ENCODE data around the gene FOXF1.

Gene FOXF1

DNA sequence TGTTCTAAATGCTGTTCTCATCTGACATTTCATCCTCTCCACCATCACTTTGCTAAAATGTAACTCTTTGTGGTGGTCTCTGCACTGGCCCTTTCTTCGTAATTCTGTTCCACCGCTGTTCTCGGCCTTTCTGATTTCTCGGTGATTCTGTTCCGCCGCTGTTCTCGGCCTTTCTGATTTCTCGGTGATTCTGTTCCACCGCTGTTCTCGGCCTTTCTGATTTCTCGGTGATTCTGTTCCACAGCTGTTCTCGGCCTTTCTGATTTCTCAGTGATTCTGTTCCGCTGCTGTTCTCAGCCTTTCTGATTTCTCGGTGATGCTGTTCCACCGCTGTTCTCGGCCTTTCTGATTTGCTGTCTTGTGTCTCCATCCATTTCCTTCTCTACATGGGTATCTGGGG, 12.3 kb downstream of the FOXF1 start:
- TF ChIP-seq, protein P1, sequence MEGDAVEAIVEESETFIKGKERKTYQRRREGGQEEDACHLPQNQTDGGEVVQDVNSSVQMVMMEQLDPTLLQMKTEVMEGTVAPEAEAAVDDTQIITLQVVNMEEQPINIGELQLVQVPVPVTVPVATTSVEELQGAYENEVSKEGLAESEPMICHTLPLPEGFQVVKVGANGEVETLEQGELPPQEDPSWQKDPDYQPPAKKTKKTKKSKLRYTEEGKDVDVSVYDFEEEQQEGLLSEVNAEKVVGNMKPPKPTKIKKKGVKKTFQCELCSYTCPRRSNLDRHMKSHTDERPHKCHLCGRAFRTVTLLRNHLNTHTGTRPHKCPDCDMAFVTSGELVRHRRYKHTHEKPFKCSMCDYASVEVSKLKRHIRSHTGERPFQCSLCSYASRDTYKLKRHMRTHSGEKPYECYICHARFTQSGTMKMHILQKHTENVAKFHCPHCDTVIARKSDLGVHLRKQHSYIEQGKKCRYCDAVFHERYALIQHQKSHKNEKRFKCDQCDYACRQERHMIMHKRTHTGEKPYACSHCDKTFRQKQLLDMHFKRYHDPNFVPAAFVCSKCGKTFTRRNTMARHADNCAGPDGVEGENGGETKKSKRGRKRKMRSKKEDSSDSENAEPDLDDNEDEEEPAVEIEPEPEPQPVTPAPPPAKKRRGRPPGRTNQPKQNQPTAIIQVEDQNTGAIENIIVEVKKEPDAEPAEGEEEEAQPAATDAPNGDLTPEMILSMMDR (IDR thresholded peaks at IDR 0.05; ENCODE audit: control insufficient read depth, extremely low read depth, insufficient read depth), result no peak

DNA sequence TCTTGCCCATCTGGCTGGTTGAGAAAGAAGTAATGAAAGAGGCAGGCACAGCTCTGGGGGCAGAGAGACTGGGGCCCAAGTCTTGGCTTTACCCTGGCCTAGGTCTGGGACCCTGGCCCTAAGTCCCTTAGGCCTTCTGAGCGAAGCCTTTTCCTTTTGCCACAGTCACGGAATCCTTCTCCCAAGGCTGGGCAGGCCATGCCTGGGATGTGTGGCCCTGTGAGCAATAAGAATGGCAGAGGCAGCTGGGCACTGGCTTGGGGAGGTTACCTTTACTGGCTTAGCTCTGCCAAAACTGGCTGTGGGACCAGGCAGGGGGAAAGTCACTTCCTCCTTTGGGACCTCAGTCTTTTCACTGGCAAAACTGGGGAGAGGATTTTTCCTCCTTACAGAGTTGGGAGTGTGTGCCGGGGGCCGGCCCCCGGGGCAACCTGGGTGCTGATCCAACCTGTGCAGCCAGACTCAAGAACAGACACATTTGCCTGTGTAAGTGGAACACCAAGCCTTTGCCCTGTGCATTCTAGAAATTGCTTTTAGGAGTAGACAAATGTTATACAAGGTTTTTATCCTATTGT, 12.9 kb downstream of the FOXF1 start:
- DNase-seq (ENCODE audit: low read depth), result no peak
- TF ChIP-seq, protein P1 (IDR thresholded peaks at IDR 0.05; ENCODE audit: control insufficient read depth, extremely low read depth, insufficient read depth), result no peak
- no peak overlapping the region for H3K4me3 ChIP-seq (ENCODE audit: low read depth, low read length)

More for the DNA sequence above, 12.3 kb downstream of the FOXF1 start:
- no peak overlapping the region for H3K4me3 ChIP-seq (ENCODE audit: low read depth, low read length)
- no peak for DNase-seq (ENCODE audit: low read depth)

DNA sequence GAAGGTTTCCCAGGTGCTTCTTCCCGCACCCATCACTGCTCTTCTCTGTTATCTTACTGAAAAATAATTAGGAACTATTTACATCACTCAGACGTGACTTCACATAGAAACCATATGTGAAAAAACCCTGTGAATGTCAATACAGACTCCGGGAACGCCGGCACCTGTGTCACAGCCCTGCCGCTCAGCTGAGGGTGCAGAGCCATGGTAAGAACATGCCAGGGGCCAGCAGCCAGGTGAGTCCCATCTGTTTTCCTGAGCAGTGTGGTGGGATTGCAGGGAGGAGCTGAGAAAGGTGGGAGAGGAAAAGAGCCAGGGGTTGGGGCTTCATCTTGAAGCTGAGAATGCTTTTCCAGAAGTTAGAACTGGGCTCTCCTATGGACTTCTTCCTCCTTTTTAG, 13.7 kb downstream of the FOXF1 start:
- H3K4me3 ChIP-seq (ENCODE audit: low read depth, low read length), result no peak overlapping the region
- no peak for DNase-seq (ENCODE audit: low read depth)
- TF ChIP-seq, protein P1 (IDR thresholded peaks at IDR 0.05; ENCODE audit: control insufficient read depth, extremely low read depth, insufficient read depth), result no peak

DNA sequence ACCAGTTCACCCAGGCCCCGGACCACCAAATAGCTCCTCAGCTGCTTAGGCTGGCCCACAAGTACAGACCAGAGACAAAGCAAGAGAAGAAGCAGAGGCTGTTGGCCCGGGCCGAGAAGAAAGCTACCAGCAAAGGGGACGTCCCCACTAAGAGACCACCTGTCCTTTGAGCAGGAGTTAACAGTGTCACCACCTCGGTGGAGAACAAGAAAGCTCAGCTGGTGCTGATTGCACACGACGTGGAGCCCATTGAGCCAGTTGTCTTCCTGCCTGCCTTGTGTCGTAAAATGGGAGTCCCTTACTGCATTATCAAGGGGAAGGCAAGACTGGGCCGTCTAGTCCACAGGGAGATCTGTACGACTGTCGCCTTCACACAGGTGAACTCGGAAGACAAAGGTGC, 15.4 kb downstream of the FOXF1 start:
- no peak overlapping the region for H3K4me3 ChIP-seq (ENCODE audit: low read depth, low read length)
- no peak for DNase-seq (ENCODE audit: low read depth)
- TF ChIP-seq, protein P1 (IDR thresholded peaks at IDR 0.05; ENCODE audit: control insufficient read depth, extremely low read depth, insufficient read depth), result no peak

DNA sequence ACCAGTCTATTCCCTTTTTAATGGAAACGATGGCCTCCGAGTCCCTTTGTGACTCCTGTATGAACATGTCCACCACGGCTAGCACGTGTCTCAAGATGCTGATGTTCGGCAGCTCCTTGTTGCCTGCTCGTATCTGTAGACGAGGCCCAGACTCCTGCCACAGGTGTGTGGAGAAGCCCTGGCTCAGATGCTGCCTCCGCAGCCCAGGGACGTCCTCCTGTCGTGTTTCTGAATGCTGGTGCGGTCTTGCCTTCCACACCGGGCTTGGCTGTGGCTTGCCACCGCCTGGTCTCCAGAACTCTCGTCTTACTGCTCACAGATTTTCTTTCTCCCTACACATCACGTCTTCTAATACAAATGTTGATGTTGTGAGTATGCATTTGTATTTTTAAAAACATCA, 17.0 kb downstream of the FOXF1 start:
- TF ChIP-seq, protein P1 (IDR thresholded peaks at IDR 0.05; ENCODE audit: control insufficient read depth, extremely low read depth, insufficient read depth), result no peak
- no peak overlapping the region for H3K4me3 ChIP-seq (ENCODE audit: low read depth, low read length)
- DNase-seq (ENCODE audit: low read depth), result no peak

DNA sequence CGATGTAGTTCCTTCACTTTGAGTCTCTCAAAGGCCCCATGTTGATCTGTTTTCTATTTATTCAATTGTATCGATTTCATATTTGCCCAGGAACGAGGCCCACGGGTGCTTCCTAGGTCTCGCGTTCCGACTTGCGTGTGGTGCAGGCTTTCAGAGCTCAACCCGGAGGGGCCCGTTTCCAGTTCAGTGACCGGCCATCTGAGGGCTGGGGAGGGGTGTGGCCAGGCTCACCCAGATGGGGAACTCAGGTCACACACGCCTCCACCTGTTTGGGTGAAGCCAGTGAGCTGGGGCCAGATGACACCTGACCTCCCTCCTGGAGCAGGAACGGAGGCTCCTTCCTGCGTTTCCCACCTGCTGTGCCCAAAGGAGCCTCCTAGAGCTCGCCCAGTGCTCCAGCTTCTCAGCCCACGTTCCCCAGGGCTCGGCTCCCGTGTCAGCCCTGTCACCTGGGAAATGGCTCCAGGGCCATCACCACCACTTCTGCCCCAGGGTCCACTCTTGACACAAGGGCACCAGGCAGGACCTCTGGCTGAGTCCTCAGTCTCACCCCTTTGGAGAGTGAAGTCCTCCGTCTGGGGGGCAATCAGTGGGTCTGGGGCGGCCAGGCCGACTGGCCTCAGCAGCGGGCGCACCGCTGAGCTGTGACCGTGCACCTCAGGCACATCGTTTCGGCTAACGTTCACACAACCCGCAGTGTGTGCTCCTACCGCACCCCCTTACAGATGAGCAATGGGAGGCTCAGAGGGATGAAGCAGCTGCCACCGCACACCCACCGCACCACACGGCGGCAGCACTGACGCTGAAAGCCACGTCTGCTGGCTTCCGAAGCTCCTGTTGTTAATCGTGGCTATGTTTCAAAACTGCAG, 18.0 kb downstream of the FOXF1 start:
- DNase-seq (ENCODE audit: low read depth), result no peak
- no peak overlapping the region for H3K4me3 ChIP-seq (ENCODE audit: low read depth, low read length)
- TF ChIP-seq, protein P1 (IDR thresholded peaks at IDR 0.05; ENCODE audit: control insufficient read depth, extremely low read depth, insufficient read depth), result no peak

Data from LNCaP clone FGC (cell line).